Measurements from ENCODE around the gene C10orf62.
A peak's percentile ranks its signal among the peaks of the same experiment; 100 is the strongest.

GRCh38 chr10:97574374-97575126 is 15.0 kb upstream of the C10orf62 start:
- TF ChIP-seq, protein P1, sequence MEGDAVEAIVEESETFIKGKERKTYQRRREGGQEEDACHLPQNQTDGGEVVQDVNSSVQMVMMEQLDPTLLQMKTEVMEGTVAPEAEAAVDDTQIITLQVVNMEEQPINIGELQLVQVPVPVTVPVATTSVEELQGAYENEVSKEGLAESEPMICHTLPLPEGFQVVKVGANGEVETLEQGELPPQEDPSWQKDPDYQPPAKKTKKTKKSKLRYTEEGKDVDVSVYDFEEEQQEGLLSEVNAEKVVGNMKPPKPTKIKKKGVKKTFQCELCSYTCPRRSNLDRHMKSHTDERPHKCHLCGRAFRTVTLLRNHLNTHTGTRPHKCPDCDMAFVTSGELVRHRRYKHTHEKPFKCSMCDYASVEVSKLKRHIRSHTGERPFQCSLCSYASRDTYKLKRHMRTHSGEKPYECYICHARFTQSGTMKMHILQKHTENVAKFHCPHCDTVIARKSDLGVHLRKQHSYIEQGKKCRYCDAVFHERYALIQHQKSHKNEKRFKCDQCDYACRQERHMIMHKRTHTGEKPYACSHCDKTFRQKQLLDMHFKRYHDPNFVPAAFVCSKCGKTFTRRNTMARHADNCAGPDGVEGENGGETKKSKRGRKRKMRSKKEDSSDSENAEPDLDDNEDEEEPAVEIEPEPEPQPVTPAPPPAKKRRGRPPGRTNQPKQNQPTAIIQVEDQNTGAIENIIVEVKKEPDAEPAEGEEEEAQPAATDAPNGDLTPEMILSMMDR (IDR thresholded peaks at IDR 0.05): no peak
- TF ChIP-seq, protein P2, sequence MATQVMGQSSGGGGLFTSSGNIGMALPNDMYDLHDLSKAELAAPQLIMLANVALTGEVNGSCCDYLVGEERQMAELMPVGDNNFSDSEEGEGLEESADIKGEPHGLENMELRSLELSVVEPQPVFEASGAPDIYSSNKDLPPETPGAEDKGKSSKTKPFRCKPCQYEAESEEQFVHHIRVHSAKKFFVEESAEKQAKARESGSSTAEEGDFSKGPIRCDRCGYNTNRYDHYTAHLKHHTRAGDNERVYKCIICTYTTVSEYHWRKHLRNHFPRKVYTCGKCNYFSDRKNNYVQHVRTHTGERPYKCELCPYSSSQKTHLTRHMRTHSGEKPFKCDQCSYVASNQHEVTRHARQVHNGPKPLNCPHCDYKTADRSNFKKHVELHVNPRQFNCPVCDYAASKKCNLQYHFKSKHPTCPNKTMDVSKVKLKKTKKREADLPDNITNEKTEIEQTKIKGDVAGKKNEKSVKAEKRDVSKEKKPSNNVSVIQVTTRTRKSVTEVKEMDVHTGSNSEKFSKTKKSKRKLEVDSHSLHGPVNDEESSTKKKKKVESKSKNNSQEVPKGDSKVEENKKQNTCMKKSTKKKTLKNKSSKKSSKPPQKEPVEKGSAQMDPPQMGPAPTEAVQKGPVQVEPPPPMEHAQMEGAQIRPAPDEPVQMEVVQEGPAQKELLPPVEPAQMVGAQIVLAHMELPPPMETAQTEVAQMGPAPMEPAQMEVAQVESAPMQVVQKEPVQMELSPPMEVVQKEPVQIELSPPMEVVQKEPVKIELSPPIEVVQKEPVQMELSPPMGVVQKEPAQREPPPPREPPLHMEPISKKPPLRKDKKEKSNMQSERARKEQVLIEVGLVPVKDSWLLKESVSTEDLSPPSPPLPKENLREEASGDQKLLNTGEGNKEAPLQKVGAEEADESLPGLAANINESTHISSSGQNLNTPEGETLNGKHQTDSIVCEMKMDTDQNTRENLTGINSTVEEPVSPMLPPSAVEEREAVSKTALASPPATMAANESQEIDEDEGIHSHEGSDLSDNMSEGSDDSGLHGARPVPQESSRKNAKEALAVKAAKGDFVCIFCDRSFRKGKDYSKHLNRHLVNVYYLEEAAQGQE (IDR thresholded peaks at IDR 0.05; ENCODE audit: insufficient read depth in 1 of 2, low read depth in 2 of 2, low read length in 1 of 2): peak in 1 of 2 experiments; percentile 72; a peak in 1 of 4 replicates
